Stromal cell of bone marrow (primary cell): ENCODE data around the gene LRRC63.
A peak's percentile ranks its signal among the peaks of the same experiment; 100 is the strongest.
"Not testable (repeated sequence)": the region's sequence is repeated elsewhere in the genome, so short reads cannot be mapped to it uniquely, and the experiment has no call there.

Experiments used
- DNase-seq: peaks from one replicate; pipeline ENCODE4 v3.0.0-alpha.2; 2012; ENCODE audit warnings: low read depth

The LRRC63 gene

GRCh38 chr13:46265292-46265691, 53.6 kb downstream of the LRRC63 start:
- DNase-seq: no peak

GRCh38 chr13:46267166-46267565, 55.4 kb downstream of the LRRC63 start:
- DNase-seq: no peak

- DNase-seq: no peak
These were observed 58.7 kb downstream of the LRRC63 start for GRCh38 chr13:46270416-46270815.

GRCh38 chr13:46274094-46274698, 62.5 kb downstream of the LRRC63 start:
- DNase-seq: no peak

GRCh38 chr13:46278474-46278873, 66.7 kb downstream of the LRRC63 start:
- DNase-seq: no peak

- no peak for DNase-seq
These were observed 70.1 kb downstream of the LRRC63 start for GRCh38 chr13:46281779-46282178.

GRCh38 chr13:46283912-46284824, 72.4 kb downstream of the LRRC63 start:
- not testable (repeated sequence) for DNase-seq

GRCh38 chr13:46286972-46287371, 75.2 kb downstream of the LRRC63 start:
- DNase-seq: no peak

- peak; percentile 36 for DNase-seq
These were observed 77.0 kb downstream of the LRRC63 start for GRCh38 chr13:46288570-46289259.

- DNase-seq: no peak
These were observed 77.7 kb downstream of the LRRC63 start for GRCh38 chr13:46289260-46289955.

- no peak for DNase-seq
These were observed 78.7 kb downstream of the LRRC63 start for GRCh38 chr13:46290434-46290833.

GRCh38 chr13:46293436-46293835, 81.7 kb downstream of the LRRC63 start:
- DNase-seq: no peak

- DNase-seq: no peak
These were observed 83.9 kb downstream of the LRRC63 start for GRCh38 chr13:46295491-46296114.

- peak; percentile 97 for DNase-seq
These were observed 84.5 kb downstream of the LRRC63 start for GRCh38 chr13:46296115-46296822.

- DNase-seq: peak; percentile 86
These were observed 85.2 kb downstream of the LRRC63 start for GRCh38 chr13:46296921-46297320.

- DNase-seq: no peak
These were observed 85.7 kb downstream of the LRRC63 start for GRCh38 chr13:46297361-46297811.

GRCh38 chr13:46303742-46304385, 92.1 kb downstream of the LRRC63 start:
- no peak for DNase-seq

GRCh38 chr13:46304546-46304945, 92.8 kb downstream of the LRRC63 start:
- DNase-seq: no peak

- no peak for DNase-seq
These were observed 95.8 kb downstream of the LRRC63 start for GRCh38 chr13:46307554-46307953.

GRCh38 chr13:46310066-46310465, 98.3 kb downstream of the LRRC63 start:
- DNase-seq: no peak
